Stimulated activated effector memory CD8-positive, alpha-beta T cell treated with anti-CD3 and anti-CD28 coated beads, Interleukin-12 subunit alpha, Interleukin-12 subunit beta, amount 100 ng/mL, for 72 hours (primary cell): ENCODE data around the gene GID4.

Experiments
- ATAC-seq: fragments of 150-1000 bp; cut with Tn5 transposase; 2 replicates; pipeline ENCODE4 v1.10.0; 2021
- DNase-seq, 2 donors: peaks; one replicate each; pipeline ENCODE4 v3.0.0; 2021 to 2022; ENCODE audit warnings: low spot score in 2 of 2
- H3K27ac Mint-ChIP-seq: one replicate; pipeline ENCODE4 v1.8.0; 2022; ENCODE audit warnings: mild to moderate bottlenecking, mixed read lengths
- H3K36me3 Mint-ChIP-seq: one replicate; pipeline ENCODE4 v1.8.0; 2022; ENCODE audit warnings: mild to moderate bottlenecking, mixed read lengths
- H3K4me1 Mint-ChIP-seq: one replicate; pipeline ENCODE4 v1.8.0; 2022; ENCODE audit warnings: mixed read lengths
- H3K4me3 Mint-ChIP-seq: one replicate; pipeline ENCODE4 v1.8.0; 2022; ENCODE audit warnings: mild to moderate bottlenecking, mixed read lengths
- H3K9me3 Mint-ChIP-seq: one replicate; pipeline ENCODE4 v1.8.0; 2022; ENCODE audit warnings: mixed read lengths

GID4 gene

DNA sequence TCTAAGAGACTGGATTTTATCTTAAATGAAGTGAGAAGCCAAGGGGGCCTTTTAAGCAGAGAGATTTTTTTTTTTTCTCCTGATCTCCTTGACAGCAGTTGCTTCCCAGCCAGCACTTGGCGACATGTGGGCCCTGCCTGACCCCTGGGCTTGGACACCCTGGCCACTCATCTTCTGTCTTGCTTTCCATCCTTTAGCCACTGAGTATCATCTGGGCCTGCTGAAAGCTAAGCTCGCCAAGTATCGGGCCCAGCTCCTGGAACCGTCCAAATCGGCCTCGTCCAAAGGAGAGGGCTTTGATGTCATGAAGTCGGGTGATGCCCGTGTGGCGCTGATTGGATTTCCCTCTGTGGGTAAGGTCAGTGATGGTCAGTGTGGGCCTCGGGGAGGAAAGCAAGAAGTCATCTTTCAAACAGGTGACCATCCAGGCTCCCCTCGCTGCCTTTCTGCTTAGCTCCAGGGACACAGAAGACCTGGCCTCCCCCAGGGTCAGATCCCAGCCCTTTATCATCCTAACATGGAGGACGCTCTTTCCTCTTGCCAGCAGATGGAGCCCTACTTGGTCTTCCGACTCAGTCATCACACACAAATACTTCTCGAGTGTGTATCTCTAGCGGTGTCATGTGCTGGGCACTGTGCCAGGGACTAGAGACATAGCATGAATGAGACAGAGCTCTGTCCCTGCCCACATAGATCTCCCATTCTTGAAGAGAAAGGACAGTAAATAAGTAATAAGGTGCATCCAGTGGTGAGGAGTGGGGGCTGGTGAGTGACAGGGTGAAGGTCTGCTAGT lies 54.6 kb downstream of the GID4 start:
- Mint-ChIP-seq H3K9me3 (no peaks in the 10 kb centered on the region), H3K4me1 (peaks cover 27% of the 10 kb centered on the region), H3K4me3 (no peak overlapping the region), H3K36me3 (peaks cover 76% of the 10 kb centered on the region), H3K27ac (peak overlapping the region; percentile 1)
- ATAC-seq: no peak
- no peak for DNase-seq

DNA sequence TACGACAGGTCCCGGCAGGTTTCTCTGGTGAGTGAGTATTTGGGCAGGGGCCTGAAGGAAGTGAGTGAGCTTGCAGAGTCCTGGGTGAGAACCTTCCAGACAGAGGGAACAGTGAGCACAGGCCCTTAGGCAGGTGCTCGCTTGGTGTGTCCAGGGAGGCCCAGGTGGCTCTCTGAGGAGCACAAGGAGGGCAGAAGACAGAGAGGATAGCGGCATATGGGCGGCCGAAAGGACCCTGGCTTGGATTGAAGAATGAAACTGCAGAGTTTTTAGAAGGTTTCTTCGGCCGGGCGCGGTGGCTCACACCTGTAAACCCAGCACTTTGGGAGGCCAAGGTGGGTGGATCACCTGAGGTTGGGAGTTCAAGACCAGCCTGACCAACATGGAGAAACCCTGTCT lies 55.2 kb downstream of the GID4 start:
- ATAC-seq: no peak
- no peak for DNase-seq
- no peaks in the 10 kb centered on the region for H3K9me3 Mint-ChIP-seq
- no peak overlapping the region for H3K4me3 Mint-ChIP-seq
- peak overlapping the region; percentile 1 for H3K27ac Mint-ChIP-seq
- peaks cover 74% of the 10 kb centered on the region for H3K36me3 Mint-ChIP-seq
- peaks cover 21% of the 10 kb centered on the region for H3K4me1 Mint-ChIP-seq

GRCh38 chr17:18099516-18099915 lies 60.3 kb downstream of the GID4 start:
- DNase-seq: no peak
- Mint-ChIP-seq H3K9me3 (no peaks in the 10 kb centered on the region), H3K4me3 (no peak overlapping the region), H3K4me1 (peaks cover 8% of the 10 kb centered on the region), H3K27ac (no peak overlapping the region), H3K36me3 (peaks cover 51% of the 10 kb centered on the region)
- no peak for ATAC-seq

GRCh38 chr17:18100616-18101015 lies 61.4 kb downstream of the GID4 start:
- Mint-ChIP-seq H3K36me3 (peaks cover 40% of the 10 kb centered on the region), H3K4me3 (no peak overlapping the region), H3K4me1 (peaks cover 8% of the 10 kb centered on the region), H3K9me3 (no peaks in the 10 kb centered on the region), H3K27ac (no peak overlapping the region)
- ATAC-seq (no peak), DNase-seq (no peak)

- H3K4me3 Mint-ChIP-seq: no peak overlapping the region
- no peak overlapping the region for H3K27ac Mint-ChIP-seq
- H3K36me3 Mint-ChIP-seq: peaks cover 34% of the 10 kb centered on the region
- no peaks in the 10 kb centered on the region for H3K4me1 Mint-ChIP-seq
- no peaks in the 10 kb centered on the region for H3K9me3 Mint-ChIP-seq
- DNase-seq (no peak), ATAC-seq (no peak)
These were observed 62.6 kb downstream of the GID4 start for GRCh38 chr17:18101828-18102227.

- Mint-ChIP-seq H3K4me3 (no peak overlapping the region), H3K27ac (peak overlapping the region; percentile 80), H3K9me3 (no peaks in the 10 kb centered on the region), H3K36me3 (peaks cover 30% of the 10 kb centered on the region), H3K4me1 (no peaks in the 10 kb centered on the region)
- ATAC-seq: no peak
- no peak for DNase-seq
These were observed 63.4 kb downstream of the GID4 start for GRCh38 chr17:18102640-18103039.

DNA sequence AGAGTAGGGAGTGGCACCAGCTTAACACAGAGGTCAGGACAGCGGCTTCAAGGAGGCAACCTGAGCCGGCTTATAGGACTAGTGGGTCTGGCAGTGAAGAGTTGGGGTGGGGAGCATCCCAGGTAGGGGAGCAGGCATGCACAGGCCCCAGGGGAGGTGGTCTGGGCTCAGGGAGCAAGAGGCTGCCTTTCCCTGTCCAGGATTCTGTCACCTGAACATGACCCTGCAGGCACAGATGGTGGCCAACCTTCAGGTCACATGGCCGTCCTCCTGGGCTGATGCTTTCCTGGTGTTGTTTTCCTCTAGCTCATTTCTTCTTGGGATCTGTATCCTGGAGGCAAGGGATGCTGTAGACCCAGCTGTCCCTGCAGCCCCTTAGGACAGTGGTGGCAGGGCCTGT lies 65.8 kb downstream of the GID4 start:
- no peak for DNase-seq
- no peak overlapping the region for H3K27ac Mint-ChIP-seq
- no peak overlapping the region for H3K4me3 Mint-ChIP-seq
- H3K36me3 Mint-ChIP-seq: peaks cover 18% of the 10 kb centered on the region
- no peaks in the 10 kb centered on the region for H3K4me1 Mint-ChIP-seq
- ATAC-seq: no peak
- H3K9me3 Mint-ChIP-seq: no peaks in the 10 kb centered on the region

- Mint-ChIP-seq H3K4me3 (no peak overlapping the region), H3K27ac (no peak overlapping the region), H3K36me3 (peaks cover 13% of the 10 kb centered on the region), H3K9me3 (no peaks in the 10 kb centered on the region), H3K4me1 (no peaks in the 10 kb centered on the region)
- no peak for DNase-seq
- no peak for ATAC-seq
These were observed 66.4 kb downstream of the GID4 start for GRCh38 chr17:18105595-18105994.

- peaks cover 10% of the 10 kb centered on the region for H3K36me3 Mint-ChIP-seq
- H3K27ac Mint-ChIP-seq: peak overlapping the region; percentile 26
- no peak for DNase-seq
- H3K4me1 Mint-ChIP-seq: no peaks in the 10 kb centered on the region
- no peak for ATAC-seq
- H3K4me3 Mint-ChIP-seq: no peak overlapping the region
- H3K9me3 Mint-ChIP-seq: no peaks in the 10 kb centered on the region
These were observed 67.0 kb downstream of the GID4 start for GRCh38 chr17:18106211-18106610.

- H3K4me3 Mint-ChIP-seq: no peak overlapping the region
- H3K4me1 Mint-ChIP-seq: no peaks in the 10 kb centered on the region
- ATAC-seq (no peak), DNase-seq (no peak)
- no peaks in the 10 kb centered on the region for H3K9me3 Mint-ChIP-seq
- peaks cover 10% of the 10 kb centered on the region for H3K36me3 Mint-ChIP-seq
- peak overlapping the region; percentile 45 for H3K27ac Mint-ChIP-seq
These were observed 68.0 kb downstream of the GID4 start for GRCh38 chr17:18107061-18107790.

GRCh38 chr17:18107971-18108370 lies 68.8 kb downstream of the GID4 start:
- peaks cover 10% of the 10 kb centered on the region for H3K36me3 Mint-ChIP-seq
- H3K4me3 Mint-ChIP-seq: no peak overlapping the region
- H3K9me3 Mint-ChIP-seq: no peaks in the 10 kb centered on the region
- ATAC-seq (no peak), DNase-seq (no peak)
- H3K4me1 Mint-ChIP-seq: no peaks in the 10 kb centered on the region
- H3K27ac Mint-ChIP-seq: peak overlapping the region; percentile 45

DNA sequence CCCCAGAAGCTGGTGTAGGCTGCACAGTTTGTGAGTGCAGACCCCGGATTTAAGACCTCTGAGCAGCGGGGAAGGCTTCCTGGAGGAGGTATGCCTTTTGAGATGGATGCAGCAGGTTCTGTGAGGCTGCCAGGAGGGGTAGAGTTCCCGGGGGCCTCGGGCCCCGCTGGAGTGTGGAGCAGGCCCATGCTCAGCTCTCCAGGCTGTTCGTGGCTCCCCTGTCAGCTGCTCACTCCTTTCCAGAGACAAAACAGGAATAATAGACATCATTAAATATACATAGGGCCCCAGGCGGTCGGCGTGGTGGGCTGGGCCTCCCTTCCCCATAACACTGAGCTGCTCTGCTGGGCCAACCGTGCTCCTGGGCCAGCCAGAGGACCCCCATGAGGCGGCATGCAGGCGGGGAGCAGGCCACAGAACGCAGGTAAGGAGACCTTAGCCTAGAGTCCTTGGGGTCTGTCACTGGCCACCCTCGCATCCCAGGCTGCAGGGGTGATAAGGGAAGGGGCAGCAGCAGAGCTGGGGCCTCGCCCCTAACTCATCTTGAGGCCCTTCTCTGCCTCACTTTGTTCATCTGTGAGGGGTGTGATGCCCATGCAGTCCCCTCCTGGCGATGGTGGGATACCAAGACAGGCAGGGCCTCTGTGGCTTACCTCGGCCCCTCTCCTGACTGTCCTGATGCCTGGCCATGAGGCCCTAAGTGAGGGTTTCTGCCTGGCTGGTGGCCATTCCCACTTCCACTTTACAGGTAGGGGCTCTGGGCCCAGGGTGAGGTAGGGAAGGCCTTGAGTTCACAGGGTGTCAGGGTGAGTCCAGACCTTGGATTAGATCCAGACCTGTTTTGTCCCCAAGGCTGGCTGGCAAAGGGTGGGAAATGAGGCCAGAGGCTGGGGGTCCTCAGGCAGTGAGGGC lies 69.4 kb downstream of the GID4 start, which contains the start of gene MYO15A:
Gene MYO15A, plus strand, starts transcription at position 356 of the 912 bp plus-strand sequence. CDS start 10,045 bp downstream, outside the sequence.
- DNase-seq (no peak), ATAC-seq (no peak)
- H3K27ac Mint-ChIP-seq: peak within 1 kb of the TSS; percentile 70
- H3K4me3 Mint-ChIP-seq: no peak within 1 kb of the TSS
- H3K36me3 Mint-ChIP-seq: peaks cover 10% of the 10 kb centered on the region
- H3K9me3 Mint-ChIP-seq: no peaks in the 10 kb centered on the region
- no peaks in the 10 kb centered on the region for H3K4me1 Mint-ChIP-seq

- peaks cover 10% of the 10 kb centered on the region for H3K36me3 Mint-ChIP-seq
- H3K4me3 Mint-ChIP-seq: no peak overlapping the region
- H3K27ac Mint-ChIP-seq: peak overlapping the region; percentile 70
- no peaks in the 10 kb centered on the region for H3K4me1 Mint-ChIP-seq
- H3K9me3 Mint-ChIP-seq: no peaks in the 10 kb centered on the region
- ATAC-seq: no peak
- DNase-seq: no peak
These were observed 70.8 kb downstream of the GID4 start for GRCh38 chr17:18109935-18110485.

DNA sequence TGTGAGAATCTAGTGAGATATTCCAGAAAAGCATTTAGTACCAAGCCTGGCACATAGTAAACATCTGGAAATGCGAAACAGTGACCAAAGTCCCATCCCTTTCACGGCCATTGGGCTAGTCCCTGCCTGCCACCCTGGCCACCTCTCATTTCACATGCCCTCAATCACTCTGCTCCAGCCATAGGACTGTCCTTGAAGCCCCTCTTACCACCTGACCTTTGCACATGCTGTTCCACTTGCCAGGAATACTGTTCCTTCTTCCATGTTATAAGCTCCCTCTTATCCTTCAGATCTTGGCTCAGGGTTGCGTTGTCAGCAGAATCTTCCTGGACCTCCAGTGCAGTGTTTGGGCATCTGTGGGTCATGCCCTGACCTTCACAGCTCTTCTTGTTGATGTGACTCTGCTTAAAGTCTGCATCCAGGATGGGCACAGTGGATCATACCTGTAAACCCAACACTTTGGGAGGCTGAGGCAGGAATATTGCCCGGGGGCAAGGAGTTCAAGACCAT lies 71.5 kb downstream of the GID4 start:
- Mint-ChIP-seq H3K27ac (peak overlapping the region; percentile 70), H3K4me3 (no peak overlapping the region), H3K36me3 (peaks cover 10% of the 10 kb centered on the region), H3K9me3 (no peaks in the 10 kb centered on the region), H3K4me1 (no peaks in the 10 kb centered on the region)
- ATAC-seq (no peak), DNase-seq (no peak)
